Calu3 (cell line): ENCODE measurements around the gene GPR137B. TPM values are rescaled to one million over a fixed set of nuclear protein-coding genes. Genes with fewer than 3 reads are reported as not detected.

Experiments
- BruUV-seq: library from RNA; stranded (reverse); fragments of 400-500 nt; replicated peaks from 2 replicates; lab custom pipeline; 2021; lab: Mats Ljungman, UMichigan
- CTCF ChIA-PET: fragments of 300-600 bp; sonication (Branson Sonifier 250); formaldehyde crosslinking; loops from one replicate; lab custom pipeline; 2022; ENCODE audit warnings: antibody characterized with exemption; lab: Charles Lee
- DNase-seq: peaks from one replicate; pipeline ENCODE4 v3.0.0; 2022
- H3K27ac Mint-ChIP-seq: one replicate; pipeline ENCODE4 v1.8.0; 2022; ENCODE audit warnings: mixed read lengths; ENCODE audit not compliant: unreplicated experiment
- H3K27me3 Mint-ChIP-seq: one replicate; pipeline ENCODE4 v1.8.0; 2022; ENCODE audit warnings: mixed read lengths; ENCODE audit not compliant: unreplicated experiment
- H3K36me3 Mint-ChIP-seq: one replicate; pipeline ENCODE4 v1.8.0; 2022; ENCODE audit warnings: mild to moderate bottlenecking, moderate library complexity, mixed read lengths; ENCODE audit not compliant: insufficient read depth, unreplicated experiment
- H3K4me1 Mint-ChIP-seq: one replicate; pipeline ENCODE4 v1.8.0; 2022; ENCODE audit warnings: mild to moderate bottlenecking, low read depth, mixed read lengths; ENCODE audit not compliant: unreplicated experiment
- H3K4me3 Mint-ChIP-seq: one replicate; pipeline ENCODE4 v1.8.0; 2022; ENCODE audit warnings: mild to moderate bottlenecking, low read depth, moderate library complexity, mixed read lengths; ENCODE audit not compliant: unreplicated experiment
- H3K9me3 Mint-ChIP-seq: one replicate; pipeline ENCODE4 v1.8.0; 2022; ENCODE audit warnings: low read depth, mixed read lengths; ENCODE audit not compliant: unreplicated experiment
- CTCF ChIP-seq: fragments of 200-600 bp; IDR thresholded peaks from one replicate; pipeline ENCODE4 v1.8.0; 2022; ENCODE audit warnings: antibody characterized with exemption; ENCODE audit not compliant: unreplicated experiment
- intact Hi-C: fragments of 100-400 bp; cut with micrococcal nuclease; formaldehyde crosslinking; loops from one replicate; pipeline ENCODE4 v1.10.0; 2022; ENCODE audit not compliant: unreplicated experiment
- total RNA-seq: library from RNA; stranded (reverse); gene quantifications from 2 replicates; pipeline ENCODE4 v1.2.3, GENCODE V29; 2022

The GPR137B gene
- total RNA-seq, 1 experiment from 2014 or later, result 11.4 TPM

- H3K36me3 Mint-ChIP-seq, result peaks cover 7% of the 10 kb centered on the region
- no peak overlapping the region for H3K4me3 Mint-ChIP-seq
- BruUV-seq, result no TSS peak
- intact Hi-C loops, result loop anchor here (10.0 kb wide), 1 partner anchor 137 kb away; the partner anchor contains the start of gene ERO1B
- no peaks in the 10 kb centered on the region for H3K9me3 Mint-ChIP-seq
- CTCF ChIA-PET, result no interaction called here
- peaks cover 9% of the 10 kb centered on the region for H3K4me1 Mint-ChIP-seq
- no peak overlapping the region for H3K27ac Mint-ChIP-seq
- H3K27me3 Mint-ChIP-seq, result peaks cover 6% of the 10 kb centered on the region
- DNase-seq, result no peak
- TF ChIP-seq CTCF, result no peak
Observed at GRCh38 chr1:236147521-236148469, 5.5 kb downstream of the GPR137B start.

GRCh38 chr1:236148470-236148845 lies 6.1 kb downstream of the GPR137B start:
- H3K36me3 Mint-ChIP-seq, result peaks cover under 1% of the 10 kb centered on the region
- intact Hi-C loops, result loop anchor here (10.0 kb wide), 1 partner anchor 136 kb away; the partner anchor contains the start of gene ERO1B
- DNase-seq, result no peak
- peaks cover 5% of the 10 kb centered on the region for H3K4me1 Mint-ChIP-seq
- H3K4me3 Mint-ChIP-seq, result no peak overlapping the region
- no peaks in the 10 kb centered on the region for H3K9me3 Mint-ChIP-seq
- H3K27ac Mint-ChIP-seq, result no peak overlapping the region
- no peak for TF ChIP-seq CTCF
- no TSS peak for BruUV-seq
- H3K27me3 Mint-ChIP-seq, result no peaks in the 10 kb centered on the region
- CTCF ChIA-PET, result no interaction called here

- H3K4me3 Mint-ChIP-seq, result no peak overlapping the region
- DNase-seq, result no peak
- CTCF ChIA-PET, result no interaction called here
- no peak for TF ChIP-seq CTCF
- H3K27me3 Mint-ChIP-seq, result no peaks in the 10 kb centered on the region
- no peaks in the 10 kb centered on the region for H3K36me3 Mint-ChIP-seq
- no peaks in the 10 kb centered on the region for H3K9me3 Mint-ChIP-seq
- H3K4me1 Mint-ChIP-seq, result peaks cover 5% of the 10 kb centered on the region
- H3K27ac Mint-ChIP-seq, result no peak overlapping the region
- intact Hi-C loops, result loop anchor here (10.0 kb wide), 1 partner anchor 136 kb away; the partner anchor contains the start of gene ERO1B
- no TSS peak for BruUV-seq
Observed at GRCh38 chr1:236149003-236149595, 6.8 kb downstream of the GPR137B start.

GRCh38 chr1:236149696-236150228 lies 7.4 kb downstream of the GPR137B start:
- TF ChIP-seq CTCF, result no peak
- no peak for DNase-seq
- Mint-ChIP-seq H3K4me3 (no peak overlapping the region), H3K4me1 (peaks cover 5% of the 10 kb centered on the region), H3K9me3 (no peaks in the 10 kb centered on the region), H3K27ac (no peak overlapping the region), H3K36me3 (no peaks in the 10 kb centered on the region), H3K27me3 (no peaks in the 10 kb centered on the region)
- CTCF ChIA-PET, result no interaction called here
- no TSS peak for BruUV-seq
- intact Hi-C loops, result loop anchor here (10.0 kb wide), 1 partner anchor 135 kb away; the partner anchor contains the start of gene ERO1B
